ENCODE measurements around the gene PIP5K1C. TPM values are rescaled to one million over a fixed set of nuclear protein-coding genes. Genes with fewer than 3 reads are reported as not detected.
A peak's percentile ranks its signal among the peaks of the same experiment; 100 is the strongest.

Gene PIP5K1C
- total RNA-seq, 1 donor from 2014 or later: 8.6 TPM

- Histone ChIP-seq H4K20me1 (ENCODE audit: low read depth) (peaks cover 7% of the 10 kb centered on the region), H3K4me1 (no peaks in the 10 kb centered on the region), H3K4me3 (no peak overlapping the region), H3K9me3 (ENCODE audit: low read depth) (no peaks in the 10 kb centered on the region), H3K27me3 (no peaks in the 10 kb centered on the region), H3F3A (ENCODE audit: low read depth) (peaks cover 3% of the 10 kb centered on the region), H3K27ac (no peak overlapping the region), H3K4me2 (no peak overlapping the region), H3K9ac (no peak overlapping the region), H3K79me2 (ENCODE audit: low read depth) (no peaks in the 10 kb centered on the region), H2AFZ (replicated peaks) (no peak overlapping the region), H3K36me3 (no peaks in the 10 kb centered on the region)
- peak; percentile 78 for DNase-seq (ENCODE audit: low spot score)
- TF ChIP-seq EZH2 (IDR thresholded peaks at IDR 0.05) (no peak), CTCF (IDR thresholded peaks at IDR 0.05) (peak; percentile 82)
- no peak overlapping the region for H3K27ac Mint-ChIP-seq
- H3K4me3 Mint-ChIP-seq: no peak overlapping the region
- H3K9me3 Mint-ChIP-seq: no peaks in the 10 kb centered on the region
- H3K36me3 Mint-ChIP-seq: peaks cover 2% of the 10 kb centered on the region
- H3K27me3 Mint-ChIP-seq (ENCODE audit: insufficient read depth, low read depth): no peaks in the 10 kb centered on the region
- H3K4me1 Mint-ChIP-seq: no peaks in the 10 kb centered on the region
Observed at GRCh38 chr19:3618144-3618810, 82.0 kb downstream of the PIP5K1C start.

- Mint-ChIP-seq H3K27me3 (ENCODE audit: insufficient read depth, low read depth) (no peaks in the 10 kb centered on the region), H3K36me3 (no peaks in the 10 kb centered on the region), H3K4me3 (no peak overlapping the region), H3K27ac (no peak overlapping the region), H3K4me1 (no peaks in the 10 kb centered on the region), H3K9me3 (no peaks in the 10 kb centered on the region)
- no peaks in the 10 kb centered on the region for H3K9me3 ChIP-seq (ENCODE audit: low read depth)
- no peaks in the 10 kb centered on the region for H3K36me3 ChIP-seq
- H3K27me3 ChIP-seq: no peaks in the 10 kb centered on the region
- no peaks in the 10 kb centered on the region for H3K79me2 ChIP-seq (ENCODE audit: low read depth)
- no peak for TF ChIP-seq CTCF (IDR thresholded peaks at IDR 0.05)
- TF ChIP-seq EZH2 (IDR thresholded peaks at IDR 0.05): no peak
- TF ChIP-seq EZH2phosphoT487 (IDR thresholded peaks at IDR 0.05): no peak
- H3K4me3 ChIP-seq: no peak overlapping the region
- peaks cover 3% of the 10 kb centered on the region for H3F3A ChIP-seq (ENCODE audit: low read depth)
- H3K9ac ChIP-seq: no peak overlapping the region
- H3K27ac ChIP-seq: no peak overlapping the region
- peak; percentile 20 for DNase-seq (ENCODE audit: low spot score)
- no peaks in the 10 kb centered on the region for H3K4me1 ChIP-seq
- no peak overlapping the region for H3K4me2 ChIP-seq
- peaks cover 7% of the 10 kb centered on the region for H4K20me1 ChIP-seq (ENCODE audit: low read depth)
- H2AFZ ChIP-seq (replicated peaks): no peak overlapping the region
Observed at GRCh38 chr19:3617463-3617862, 82.8 kb downstream of the PIP5K1C start.

GRCh38 chr19:3615524-3616135 lies 84.6 kb downstream of the PIP5K1C start:
- Mint-ChIP-seq H3K36me3 (no peaks in the 10 kb centered on the region), H3K27me3 (ENCODE audit: insufficient read depth, low read depth) (no peaks in the 10 kb centered on the region), H3K9me3 (no peaks in the 10 kb centered on the region), H3K4me3 (no peak overlapping the region), H3K27ac (no peak overlapping the region), H3K4me1 (no peaks in the 10 kb centered on the region)
- Histone ChIP-seq H3K4me3 (no peak overlapping the region), H4K20me1 (ENCODE audit: low read depth) (peaks cover 7% of the 10 kb centered on the region), H3K9me3 (ENCODE audit: low read depth) (no peaks in the 10 kb centered on the region), H3K27me3 (no peaks in the 10 kb centered on the region), H2AFZ (replicated peaks) (no peak overlapping the region), H3K36me3 (no peaks in the 10 kb centered on the region), H3F3A (ENCODE audit: low read depth) (peaks cover 3% of the 10 kb centered on the region), H3K27ac (no peak overlapping the region), H3K4me1 (no peaks in the 10 kb centered on the region), H3K79me2 (ENCODE audit: low read depth) (no peaks in the 10 kb centered on the region), H3K9ac (no peak overlapping the region), H3K4me2 (no peak overlapping the region)
- TF ChIP-seq EZH2 (IDR thresholded peaks at IDR 0.05) (no peak), CTCF (IDR thresholded peaks at IDR 0.05) (no peak), EZH2phosphoT487 (IDR thresholded peaks at IDR 0.05) (no peak)
- DNase-seq (ENCODE audit: low spot score): no peak
